ENCODE data around the gene RNF150. TPM values are rescaled to one million over a fixed set of nuclear protein-coding genes. Genes with fewer than 3 reads are reported as not detected.

RNF150 gene
- total RNA-seq, 4 donors from 2014 or later: 10.2 to 34.5 (median 24.2) TPM

GRCh38 chr4:141079393-141079930 is 53.8 kb downstream of the RNF150 start:
- H3K27me3 ChIP-seq: no peaks in the 10 kb centered on the region
- no peaks in the 10 kb centered on the region for H3K9me3 ChIP-seq
- TF ChIP-seq CTCF (IDR thresholded peaks at IDR 0.05): no peak
- no peak for TF ChIP-seq POLR2A (IDR thresholded peaks at IDR 0.05)
- peaks cover 11 to 13% of the 10 kb centered on the region in 2 donors for H3K4me1 ChIP-seq
- H3K4me3 ChIP-seq (replicated peaks in 1 of 3): no peak overlapping the region
- intact Hi-C loops (cut with DNase I): no loop called here
- DNase-seq: no peak
- 67 to 69% methylated on average over 3 of the region's 3 CpGs for WGBS, 2 donors
- peak overlapping the region in 1 of 3 donors; percentile 21 for H3K27ac ChIP-seq
- H3K36me3 ChIP-seq: no peaks in the 10 kb centered on the region

DNA sequence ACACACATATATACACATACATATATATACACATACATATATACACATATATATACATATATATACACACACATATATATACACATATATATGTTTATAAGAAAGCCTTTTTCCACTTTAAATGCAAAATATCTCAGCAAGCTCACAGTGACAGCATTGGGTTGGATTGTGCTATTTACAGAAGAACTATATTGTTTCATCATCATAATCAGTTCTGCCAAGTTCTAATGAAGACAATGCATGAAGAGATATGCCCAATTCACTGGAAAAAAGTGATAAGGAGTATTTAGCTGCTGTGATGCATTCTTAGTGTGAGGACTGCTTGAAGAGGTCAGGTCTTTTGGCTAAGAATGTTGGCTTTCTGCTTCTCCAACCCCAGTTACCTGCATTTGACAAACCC is 54.4 kb downstream of the RNF150 start:
- no peak overlapping the region for H3K27ac ChIP-seq
- no peaks in the 10 kb centered on the region for H3K27me3 ChIP-seq
- H3K4me1 ChIP-seq: peaks cover 11 to 13% of the 10 kb centered on the region in 2 donors
- no peaks in the 10 kb centered on the region for H3K36me3 ChIP-seq
- DNase-seq: no peak
- TF ChIP-seq CTCF (IDR thresholded peaks at IDR 0.05) (no peak), POLR2A (IDR thresholded peaks at IDR 0.05) (no peak)
- no peaks in the 10 kb centered on the region for H3K9me3 ChIP-seq
- no peak overlapping the region for H3K4me3 ChIP-seq (replicated peaks in 1 of 3)
- intact Hi-C loops (cut with DNase I): no loop called here

GRCh38 chr4:141077611-141078225 is 55.6 kb downstream of the RNF150 start:
- TF ChIP-seq CTCF (IDR thresholded peaks at IDR 0.05) (no peak), POLR2A (IDR thresholded peaks at IDR 0.05) (no peak)
- intact Hi-C loops (cut with DNase I): no loop called here
- H3K4me1 ChIP-seq: peaks cover 11 to 13% of the 10 kb centered on the region in 2 donors
- peak; percentile 4 to 9 for DNase-seq
- no peaks in the 10 kb centered on the region for H3K27me3 ChIP-seq
- H3K9me3 ChIP-seq: no peaks in the 10 kb centered on the region
- 76 to 80% methylated on average over 1 of the region's 1 CpG for WGBS, 2 donors
- no peak overlapping the region for H3K4me3 ChIP-seq (replicated peaks in 1 of 3)
- H3K27ac ChIP-seq: no peak overlapping the region
- no peaks in the 10 kb centered on the region for H3K36me3 ChIP-seq

GRCh38 chr4:141075553-141075952 is 57.7 kb downstream of the RNF150 start:
- Histone ChIP-seq H3K4me3 (replicated peaks in 1 of 3) (no peak overlapping the region), H3K36me3 (no peaks in the 10 kb centered on the region), H3K9me3 (no peaks in the 10 kb centered on the region), H3K27me3 (no peaks in the 10 kb centered on the region), H3K27ac (no peak overlapping the region), H3K4me1 (peaks cover 11 to 13% of the 10 kb centered on the region in 2 donors)
- DNase-seq: no peak
- intact Hi-C loops (cut with DNase I): no loop called here
- TF ChIP-seq POLR2A (IDR thresholded peaks at IDR 0.05) (no peak), CTCF (IDR thresholded peaks at IDR 0.05) (no peak)

DNA sequence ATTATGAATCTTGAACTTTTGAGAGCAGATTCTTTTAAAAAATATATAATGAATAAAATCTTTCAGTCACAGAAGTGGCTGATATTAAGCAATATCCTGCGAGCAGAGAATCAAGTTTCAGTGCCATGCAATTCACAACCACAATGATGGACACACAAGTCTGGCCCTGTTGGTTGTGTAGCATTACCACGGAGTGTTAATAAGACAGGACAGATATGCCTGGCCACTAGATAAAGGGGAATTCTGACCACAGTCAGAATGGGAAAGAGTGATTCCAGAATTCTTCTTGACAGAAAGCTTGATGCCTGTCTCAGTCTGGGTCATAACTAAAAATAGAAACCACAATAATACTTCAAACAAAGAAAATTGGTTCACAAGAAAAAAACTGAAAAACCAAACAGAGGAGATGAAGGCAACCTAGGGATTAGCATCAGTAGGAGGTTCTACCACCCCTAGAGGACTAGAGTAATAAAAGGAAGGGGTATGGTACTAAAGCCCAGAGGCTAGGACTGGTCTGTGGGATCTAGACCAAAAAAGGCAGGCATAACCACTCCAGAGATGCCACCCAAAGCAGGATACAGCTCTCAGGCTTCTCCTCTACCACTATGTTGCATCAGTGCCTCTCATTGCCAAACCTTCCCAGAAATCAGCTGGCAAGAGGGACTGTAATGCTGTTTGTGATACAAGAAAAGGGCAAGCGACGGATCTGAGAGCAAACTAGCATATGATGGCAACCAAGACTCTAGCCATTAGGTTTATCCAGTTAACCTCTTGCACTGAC is 59.0 kb downstream of the RNF150 start:
- Histone ChIP-seq H3K4me3 (replicated peaks in 1 of 3) (no peak overlapping the region), H3K27me3 (no peaks in the 10 kb centered on the region), H3K9me3 (no peaks in the 10 kb centered on the region), H3K27ac (no peak overlapping the region), H3K36me3 (no peaks in the 10 kb centered on the region), H3K4me1 (peaks cover 5% of the 10 kb centered on the region in 2 donors)
- intact Hi-C loops (cut with DNase I): no loop called here
- 89 to 95% methylated on average over 4 of the region's 4 CpGs for WGBS, 2 donors
- DNase-seq: no peak
- TF ChIP-seq CTCF (IDR thresholded peaks at IDR 0.05) (no peak), POLR2A (IDR thresholded peaks at IDR 0.05) (no peak)

All from thyroid gland (tissue), 4 donors.